GM10248 (cell line): ENCODE data around the gene PRRC2A.

Experiments used
- CTCF ChIA-PET: fragments of 300-600 bp; sonication (Branson Sonifier 250); formaldehyde crosslinking; extraction: SDS; loops from one replicate; lab custom pipeline; 2021; ENCODE audit warnings: antibody characterized with exemption; lab: Yijun Ruan, JAX
- POLR2A ChIA-PET: fragments of 350-650 bp; sonication (Branson Sonifier 250); formaldehyde crosslinking; extraction: SDS; loops from one replicate; lab custom pipeline; 2020; ENCODE audit warnings: antibody characterized with exemption; lab: Yijun Ruan, JAX
- DNase-seq: peaks from one replicate; pipeline ENCODE4 v3.0.0; 2012; ENCODE audit errors: extremely low spot score
- TF ChIP-seq, protein P1 (sequence below): IDR thresholded peaks from 2 replicates; pipeline ENCODE4 v1.5.1; 2012; ENCODE audit warnings: mild to moderate bottlenecking, low read depth; ENCODE audit errors: extremely low read depth, missing control alignments, control extremely low read depth

PRRC2A gene

GRCh38 chr6:31575335-31575901 lies 45.1 kb upstream of the PRRC2A start, which contains the start of gene TNF:
Gene TNF (plus strand): TSS chr6:31575565. CDS start chr6:31575742, 177 bp downstream.
- CTCF ChIA-PET, result interaction anchor here (0.9 to 54.8 kb wide), 5 partner anchors 11 to 231 kb away, joined by 3 to 2725 read pairs (median 7); partner anchors contain the start of genes ATP6V1G2, DDX39B, LSM2 and LST1
- DNase-seq, result peak; percentile 81
- TF ChIP-seq, protein P1, sequence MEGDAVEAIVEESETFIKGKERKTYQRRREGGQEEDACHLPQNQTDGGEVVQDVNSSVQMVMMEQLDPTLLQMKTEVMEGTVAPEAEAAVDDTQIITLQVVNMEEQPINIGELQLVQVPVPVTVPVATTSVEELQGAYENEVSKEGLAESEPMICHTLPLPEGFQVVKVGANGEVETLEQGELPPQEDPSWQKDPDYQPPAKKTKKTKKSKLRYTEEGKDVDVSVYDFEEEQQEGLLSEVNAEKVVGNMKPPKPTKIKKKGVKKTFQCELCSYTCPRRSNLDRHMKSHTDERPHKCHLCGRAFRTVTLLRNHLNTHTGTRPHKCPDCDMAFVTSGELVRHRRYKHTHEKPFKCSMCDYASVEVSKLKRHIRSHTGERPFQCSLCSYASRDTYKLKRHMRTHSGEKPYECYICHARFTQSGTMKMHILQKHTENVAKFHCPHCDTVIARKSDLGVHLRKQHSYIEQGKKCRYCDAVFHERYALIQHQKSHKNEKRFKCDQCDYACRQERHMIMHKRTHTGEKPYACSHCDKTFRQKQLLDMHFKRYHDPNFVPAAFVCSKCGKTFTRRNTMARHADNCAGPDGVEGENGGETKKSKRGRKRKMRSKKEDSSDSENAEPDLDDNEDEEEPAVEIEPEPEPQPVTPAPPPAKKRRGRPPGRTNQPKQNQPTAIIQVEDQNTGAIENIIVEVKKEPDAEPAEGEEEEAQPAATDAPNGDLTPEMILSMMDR, result no peak
- POLR2A ChIA-PET, result interaction anchor here (0.5 to 7.1 kb wide), 24 partner anchors 9 to 670 kb away, joined by 3 to 94 read pairs (median 4); partner anchors contain the start of genes ATP6V1G2, BAG6, DDX39B and LST1

DNA sequence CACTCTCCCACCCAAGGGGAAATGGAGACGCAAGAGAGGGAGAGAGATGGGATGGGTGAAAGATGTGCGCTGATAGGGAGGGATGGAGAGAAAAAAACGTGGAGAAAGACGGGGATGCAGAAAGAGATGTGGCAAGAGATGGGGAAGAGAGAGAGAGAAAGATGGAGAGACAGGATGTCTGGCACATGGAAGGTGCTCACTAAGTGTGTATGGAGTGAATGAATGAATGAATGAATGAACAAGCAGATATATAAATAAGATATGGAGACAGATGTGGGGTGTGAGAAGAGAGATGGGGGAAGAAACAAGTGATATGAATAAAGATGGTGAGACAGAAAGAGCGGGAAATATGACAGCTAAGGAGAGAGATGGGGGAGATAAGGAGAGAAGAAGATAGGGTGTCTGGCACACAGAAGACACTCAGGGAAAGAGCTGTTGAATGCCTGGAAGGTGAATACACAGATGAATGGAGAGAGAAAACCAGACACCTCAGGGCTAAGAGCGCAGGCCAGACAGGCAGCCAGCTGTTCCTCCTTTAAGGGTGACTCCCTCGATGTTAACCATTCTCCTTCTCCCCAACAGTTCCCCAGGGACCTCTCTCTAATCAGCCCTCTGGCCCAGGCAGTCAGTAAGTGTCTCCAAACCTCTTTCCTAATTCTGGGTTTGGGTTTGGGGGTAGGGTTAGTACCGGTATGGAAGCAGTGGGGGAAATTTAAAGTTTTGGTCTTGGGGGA lies 44.4 kb upstream of the PRRC2A start:
- POLR2A ChIA-PET, result interaction anchor here (0.5 to 7.1 kb wide), 23 partner anchors 8 to 390 kb away, joined by 3 to 94 read pairs (median 5); partner anchors contain the start of genes AIF1, ATP6V1G2, DDX39B and LST1
- DNase-seq, result no peak
- TF ChIP-seq, protein P1, result no peak
- CTCF ChIA-PET, result interaction anchor here (0.9 to 54.8 kb wide), 5 partner anchors 11 to 230 kb away, joined by 3 to 2725 read pairs (median 7); partner anchors contain the start of genes ATP6V1G2, DDX39B, LSM2 and LST1

GRCh38 chr6:31576897-31577578 lies 43.5 kb upstream of the PRRC2A start:
- POLR2A ChIA-PET, result interaction anchor here (0.5 to 7.1 kb wide), 12 partner anchors 9 to 286 kb away, joined by 3 to 94 read pairs (median 7); partner anchors contain the start of genes AIF1, ATP6V1G2, DDX39B and LST1
- DNase-seq, result no peak

GRCh38 chr6:31577579-31577966 lies 42.9 kb upstream of the PRRC2A start:
- ChIA-PET CTCF (interaction anchor here (0.9 to 54.8 kb wide), 3 partner anchors 13 to 84 kb away, joined by 3 to 2725 read pairs (median 2725); partner anchors contain the start of genes ATP6V1G2, DDX39B, LST1 and LTA), POLR2A (interaction anchor here (0.5 to 7.1 kb wide), 10 partner anchors 9 to 285 kb away, joined by 3 to 94 read pairs (median 10); partner anchors contain the start of genes ATP6V1G2, LST1, NCR3 and NEU1)
- TF ChIP-seq, protein P1, result no peak
- no peak for DNase-seq

More at GRCh38 chr6:31576897-31577578, 43.5 kb upstream of the PRRC2A start:
- TF ChIP-seq, protein P1, result no peak
- CTCF ChIA-PET, result interaction anchor here (39.5 to 54.8 kb wide), 2 partner anchors 12 to 15 kb away, joined by 2725 read pairs; partner anchors contain the start of genes ATP6V1G2, DDX39B, LST1 and LTA

GRCh38 chr6:31578184-31579118 lies 42.1 kb upstream of the PRRC2A start:
- no peak for DNase-seq
- CTCF ChIA-PET, result interaction anchor here (0.9 to 54.8 kb wide), 5 partner anchors 14 to 85 kb away, joined by 3 to 2725 read pairs (median 15); partner anchors contain the start of genes AIF1, ATP6V1G2, DDX39B and LST1
- TF ChIP-seq, protein P1, result no peak
- POLR2A ChIA-PET, result interaction anchor here (0.8 to 7.1 kb wide), 6 partner anchors 15 to 37 kb away, joined by 3 to 94 read pairs (median 35); partner anchors contain the start of genes ATP6V1G2, NCR3 and NFKBIL1
